H1 (cell line): ENCODE results near the gene ZNF91. TPM values are rescaled to one million over a fixed set of nuclear protein-coding genes. Genes with fewer than 3 reads are reported as not detected.

ENCODE experiments used
- CBX5 ChIP-seq: fragments of 300-800, 300-1000 bp; sonication (generic); IDR thresholded peaks from 2 replicates; pipeline ENCODE4 v1.7.1; 2016; ENCODE audit warnings: antibody characterized with exemption, low read length, low read depth
- CHD7 ChIP-seq: fragments of 300-600 bp; sonication (generic); IDR thresholded peaks from 2 replicates; pipeline ENCODE4 v1.7.1; 2012; ENCODE audit warnings: low read length, moderate library complexity, mild to moderate bottlenecking, inconsistent platforms; ENCODE audit not compliant: insufficient replicate concordance
- JUN ChIP-seq: IDR thresholded peaks from 2 replicates; pipeline ENCODE4 v1.6.1; 2011; ENCODE audit warnings: low read depth, mild to moderate bottlenecking, improper control_type of control experiment, low read length
- PHF8 ChIP-seq: fragments of 200-600 bp; sonication (generic); conservative IDR thresholded peaks from 2 replicates; pipeline ENCODE4 v1.7.1; 2012; ENCODE audit warnings: low read depth, mild to moderate bottlenecking, inconsistent platforms, low read length, moderate library complexity
- POLR2A ChIP-seq, 2 experiments: IDR thresholded peaks; 1 replicate in 1 of 2; 2 replicates in 1 of 2; pipeline ENCODE4 v1.6.1; 2011; ENCODE audit warnings: low read depth in 2 of 2, low read length in 2 of 2, mild to moderate bottlenecking in 2 of 2; ENCODE audit errors: control extremely low read depth in 1 of 2
- SIX5 ChIP-seq: IDR thresholded peaks from 2 replicates; pipeline ENCODE4 v1.6.1; 2011; ENCODE audit warnings: mild to moderate bottlenecking, low read depth, low read length
- USF2 ChIP-seq: IDR thresholded peaks from 2 replicates; pipeline ENCODE4 v1.6.1; 2011; ENCODE audit warnings: low read length, improper control_type of control experiment
- polyA plus RNA-seq, 7 experiments: library from polyadenylated mRNA; depleted of rRNA in 3 of 7; stranded (reverse) in 5 of 7; unstranded in 2 of 7; fragments of >200 nt in 5 of 7; fragments of 200-250 nt in 2 of 7; gene quantifications; 1 replicate in 5 of 7; 2 replicates in 1 of 7; 4 replicates in 1 of 7; pipeline versions ENCODE4 v1.2.1 to v1.2.3, GENCODE V29; 2011 to 2013; ENCODE audit warnings: missing spikeins in 2 of 7, mixed read lengths in 2 of 7
- total RNA-seq: library from RNA; stranded (reverse); fragmentation: NEBNext Ultra II Directional; extraction: Animal tissue kit (Norgen Biotek cat#: 25700); gene quantifications from 2 replicates; pipeline ENCODE4 v1.2.1, GENCODE V29; 2021

ZNF91 gene
- total and polyA plus RNA-seq, 2 of the 8 experiments (the other 6 are each of a cell fraction or from before 2014, with no cell fraction given): 16.5 to 35.1 TPM

- TF ChIP-seq CHD7 (no peak), POLR2A (IDR thresholded peaks at IDR 0.05; ENCODE audit: control extremely low read depth in 1 of 2, low read depth in 2 of 2, low read length in 2 of 2) (no peak), JUN (no peak), SIX5 (no peak), USF2 (no peak), CBX5 (no peak), PHF8 (no peak)
These were observed 30.0 kb downstream of the ZNF91 start (continued) for GRCh38 chr19:23365222-23365621.
